AML-193 (cell line): Measurements from ENCODE around the gene RNF123.

ENCODE experiments used
- DNase-seq, 2 experiments: peaks; one replicate each; lab custom pipeline; 2025; lab: John Stamatoyannopoulos, UW

RNF123 gene

DNA sequence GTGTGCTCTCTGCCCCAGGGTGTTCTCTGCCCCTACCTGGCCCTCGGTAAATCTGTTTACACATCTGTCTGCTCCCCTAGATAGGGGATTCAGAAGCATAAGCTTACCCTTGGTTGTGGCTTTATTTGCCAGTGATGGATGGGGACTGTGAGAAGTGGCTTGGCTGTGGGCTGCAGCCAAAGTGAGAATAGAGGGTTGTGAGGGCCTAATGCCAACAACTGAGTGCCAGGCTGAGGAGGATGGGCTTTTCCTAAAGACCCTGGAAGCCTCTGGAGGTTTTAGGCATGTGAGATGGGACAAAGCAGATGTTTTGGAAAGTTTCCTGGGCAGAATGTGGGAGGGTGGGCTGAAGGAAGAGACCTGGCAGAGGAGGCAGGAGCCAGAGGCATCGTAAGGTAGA is 30.6 kb upstream of the RNF123 start:
- DNase-seq: no peak

DNA sequence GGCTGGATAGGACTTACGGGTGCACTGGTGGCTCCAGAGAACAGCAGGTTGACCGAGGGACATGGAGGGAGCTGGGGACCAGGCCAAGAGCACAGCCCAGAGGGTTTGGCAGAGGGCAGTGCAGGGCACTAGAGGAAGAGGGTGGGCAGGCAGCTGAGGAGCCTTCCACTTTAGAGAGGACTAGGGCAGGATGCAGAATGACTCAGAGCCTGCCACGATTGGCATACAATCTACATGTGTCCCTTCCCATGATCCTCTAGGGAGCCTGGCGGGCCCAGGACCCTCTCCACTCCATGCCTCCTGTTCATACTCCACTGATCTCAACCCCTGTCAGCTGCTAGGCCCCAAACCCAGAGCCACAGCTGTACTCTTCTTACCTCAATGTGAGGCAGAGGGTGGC is 29.6 kb upstream of the RNF123 start:
- DNase-seq: no peak

DNA sequence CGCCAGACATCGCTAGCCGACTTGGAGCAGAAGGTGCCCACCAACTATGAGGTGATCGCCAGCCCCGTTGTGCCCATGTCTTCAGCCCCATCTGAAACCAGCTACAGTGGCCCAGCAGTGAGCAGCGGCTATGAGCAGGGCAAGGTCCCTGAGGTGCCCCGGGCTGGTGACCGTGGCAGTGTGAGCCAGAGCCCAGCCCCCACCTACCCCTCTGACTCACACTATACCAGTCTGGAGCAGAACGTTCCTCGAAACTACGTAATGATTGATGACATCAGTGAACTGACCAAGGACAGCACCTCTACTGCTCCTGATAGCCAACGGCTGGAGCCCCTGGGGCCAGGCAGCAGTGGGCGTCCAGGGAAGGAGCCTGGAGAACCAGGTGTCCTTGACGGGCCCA is 28.1 kb upstream of the RNF123 start:
- DNase-seq: no peak

DNA sequence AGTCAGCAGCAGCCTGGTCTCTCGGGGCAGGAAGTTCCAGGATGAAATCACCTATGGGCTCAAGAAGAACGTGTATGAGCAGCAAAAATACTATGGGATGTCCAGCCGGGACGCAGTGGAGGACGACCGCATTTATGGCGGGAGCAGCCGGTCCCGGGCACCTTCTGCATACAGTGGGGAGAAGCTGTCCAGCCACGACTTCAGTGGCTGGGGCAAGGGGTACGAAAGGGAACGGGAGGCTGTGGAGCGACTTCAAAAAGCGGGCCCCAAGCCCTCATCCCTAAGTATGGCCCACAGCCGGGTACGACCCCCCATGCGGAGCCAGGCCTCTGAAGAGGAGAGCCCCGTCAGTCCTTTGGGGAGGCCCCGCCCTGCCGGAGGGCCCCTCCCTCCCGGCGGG is 27.3 kb upstream of the RNF123 start:
- no peak for DNase-seq

DNA sequence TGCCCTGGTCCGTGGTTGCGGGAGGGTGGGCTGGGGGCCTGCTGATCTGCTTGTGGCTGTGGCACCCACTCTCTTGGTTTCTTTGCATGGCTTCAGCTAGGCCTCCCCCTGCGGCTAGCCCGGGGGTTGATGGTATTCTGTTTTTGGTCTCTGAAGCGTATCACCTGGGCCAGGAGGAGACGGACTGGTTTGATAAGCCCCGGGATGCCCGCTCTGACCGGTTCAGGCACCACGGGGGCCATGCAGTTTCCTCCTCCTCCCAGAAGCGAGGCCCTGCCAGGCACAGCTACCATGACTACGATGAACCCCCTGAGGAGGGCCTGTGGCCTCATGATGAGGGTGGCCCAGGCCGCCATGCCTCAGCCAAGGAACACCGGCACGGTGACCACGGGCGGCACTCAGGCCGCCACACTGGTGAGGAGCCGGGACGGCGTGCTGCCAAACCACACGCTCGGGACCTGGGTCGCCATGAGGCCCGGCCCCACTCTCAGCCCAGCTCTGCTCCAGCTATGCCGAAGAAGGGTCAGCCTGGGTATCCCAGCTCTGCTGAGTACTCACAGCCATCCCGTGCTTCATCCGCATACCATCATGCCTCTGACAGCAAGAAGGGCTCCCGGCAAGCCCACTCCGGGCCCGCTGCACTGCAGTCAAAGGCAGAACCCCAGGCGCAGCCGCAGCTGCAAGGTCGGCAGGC is 26.5 kb upstream of the RNF123 start:
- no peak for DNase-seq

DNA sequence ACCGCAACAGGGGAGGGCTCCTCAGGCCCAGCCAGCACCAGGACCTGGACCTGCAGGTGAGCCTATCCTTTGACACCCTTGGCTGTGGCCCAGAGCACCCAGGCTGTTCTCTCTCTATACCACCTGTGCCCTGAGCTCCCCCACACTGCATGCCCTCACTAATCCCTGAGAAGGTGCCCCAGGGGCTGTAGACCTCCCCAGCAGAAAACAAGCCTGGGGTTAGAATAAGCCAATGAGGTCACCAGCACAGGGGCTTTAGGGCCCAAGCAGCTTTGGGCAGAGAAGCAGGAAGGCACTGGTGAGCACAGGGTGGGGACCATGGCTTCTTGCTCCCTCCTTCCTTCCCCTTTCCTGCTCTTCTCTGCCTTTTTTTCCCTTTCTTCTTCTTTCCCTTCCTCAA is 25.5 kb upstream of the RNF123 start:
- no peak for DNase-seq

DNA sequence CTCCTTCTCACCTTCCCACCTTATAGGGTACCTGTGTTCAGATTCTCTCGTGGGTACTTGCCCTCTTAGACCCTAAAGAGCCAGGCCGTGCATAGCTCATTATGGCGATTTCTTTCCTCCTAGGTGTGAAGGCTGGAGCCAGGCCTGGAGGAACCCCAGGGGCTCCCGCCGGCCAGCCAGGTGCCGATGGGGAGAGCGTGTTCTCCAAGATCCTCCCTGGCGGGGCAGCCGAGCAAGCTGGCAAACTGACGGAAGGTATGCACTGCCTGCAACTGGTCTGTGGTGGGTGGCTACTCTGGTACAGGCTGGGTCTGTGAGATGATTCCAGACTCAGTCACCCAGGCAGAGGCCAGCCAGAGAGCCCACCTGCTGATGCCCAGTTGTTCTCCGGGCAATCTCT is 25.1 kb upstream of the RNF123 start:
- DNase-seq: no peak

DNA sequence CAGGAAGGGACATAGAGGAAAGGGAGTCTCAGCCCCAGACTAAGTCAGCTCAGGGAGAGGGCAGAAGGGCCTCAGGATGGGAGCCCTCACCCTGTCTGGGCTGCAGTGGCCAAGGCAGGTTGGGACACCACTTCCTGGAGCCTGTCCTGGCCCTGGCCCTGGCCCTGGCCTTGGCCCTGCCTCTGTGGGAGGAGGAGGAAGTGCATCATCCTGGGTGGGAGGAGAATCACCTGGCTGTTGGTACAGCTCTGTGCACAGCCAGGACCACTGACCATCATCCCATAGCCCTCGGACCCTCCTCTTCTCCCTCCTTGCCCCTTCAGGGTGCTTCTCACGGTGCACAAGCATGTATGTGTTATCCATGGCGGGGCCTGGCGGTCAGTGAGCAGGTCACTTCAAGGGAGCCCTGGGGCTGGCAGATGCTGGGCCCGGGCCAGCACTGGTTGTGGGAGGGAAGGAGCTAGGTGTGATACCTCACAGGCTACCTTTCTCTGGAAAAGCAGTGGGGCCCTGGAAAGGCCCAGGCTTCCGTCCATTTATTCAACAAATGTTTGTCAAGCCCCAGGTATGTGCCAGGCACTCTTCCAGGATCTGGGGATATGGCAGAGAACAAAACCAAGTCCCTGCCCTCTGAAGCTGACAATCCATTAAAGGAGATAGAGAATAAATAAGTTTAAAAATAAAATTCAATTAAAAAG is 23.4 kb upstream of the RNF123 start:
- no peak for DNase-seq

DNA sequence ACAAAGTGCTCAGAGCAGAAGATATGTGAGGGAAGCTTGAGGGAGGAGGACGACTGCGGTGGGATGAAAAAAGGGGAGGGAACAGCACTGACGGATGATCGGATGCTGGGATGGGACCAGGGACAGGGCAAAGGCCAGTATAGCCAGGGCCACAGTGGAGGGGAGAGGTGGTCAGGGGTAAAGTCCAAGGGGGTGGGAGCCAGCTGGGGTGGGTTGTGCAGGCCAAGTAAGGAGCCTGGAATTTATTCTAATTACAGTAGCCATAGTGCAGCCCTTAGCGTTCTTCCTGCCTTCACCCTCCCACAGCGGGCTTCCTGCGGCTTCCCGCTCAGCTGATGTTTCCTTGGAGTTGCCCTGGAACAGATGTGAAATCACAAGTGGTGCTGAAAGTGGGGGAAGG is 22.8 kb upstream of the RNF123 start:
- DNase-seq: no peak

DNA sequence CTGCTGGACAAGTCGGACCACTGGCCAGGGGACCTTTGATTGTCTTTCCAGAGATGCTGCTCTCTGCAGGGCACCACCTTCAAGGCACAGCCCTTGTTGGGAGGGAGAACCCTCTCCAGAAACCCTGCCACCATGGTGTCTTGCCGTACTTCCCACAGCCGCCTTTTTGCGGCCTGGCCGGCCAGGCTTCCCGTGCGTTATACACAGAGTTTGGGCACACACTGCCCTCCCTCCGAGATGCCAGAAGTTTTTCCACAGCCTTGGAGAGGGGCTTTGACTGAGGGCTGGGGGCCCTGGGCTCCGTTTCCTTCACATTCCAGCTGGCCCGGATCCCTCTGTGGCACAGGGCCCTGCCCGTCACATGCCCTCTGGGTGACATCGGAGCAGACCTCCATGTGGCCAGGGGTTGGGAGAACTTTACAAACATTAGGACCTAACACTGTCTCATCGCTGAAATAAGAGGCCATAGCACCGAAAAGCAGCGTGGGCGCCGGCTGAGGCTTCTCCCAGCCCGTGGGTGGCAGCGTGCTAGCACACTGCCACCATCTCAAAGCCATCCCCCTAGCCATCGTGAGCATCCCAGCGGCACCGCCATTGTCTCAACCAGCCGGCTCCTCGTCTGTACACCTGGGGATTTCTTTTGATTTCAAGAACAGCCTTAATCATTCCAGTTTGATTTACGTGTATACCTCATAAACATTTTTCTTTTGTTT is 21.5 kb upstream of the RNF123 start:
- no peak for DNase-seq

DNA sequence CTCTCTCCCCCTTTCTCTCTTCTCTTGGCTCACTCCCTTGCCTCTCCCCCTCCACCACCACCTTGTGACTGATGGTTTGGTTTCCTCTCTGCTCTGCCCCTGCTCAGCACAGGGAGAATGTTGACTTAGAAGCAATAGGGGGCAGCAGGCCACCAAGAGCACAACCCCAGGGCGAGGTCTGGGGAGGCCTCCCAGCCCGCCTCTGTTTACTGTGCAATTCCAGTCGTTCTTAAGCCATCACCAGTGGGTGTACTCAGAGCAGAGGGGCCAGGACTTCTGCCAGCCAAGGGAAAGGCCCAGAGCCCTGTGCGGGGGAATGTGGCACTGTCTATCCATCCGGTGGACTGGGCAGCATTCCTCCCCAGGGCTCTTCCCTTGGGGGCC is 21.0 kb upstream of the RNF123 start:
- no peak for DNase-seq

DNA sequence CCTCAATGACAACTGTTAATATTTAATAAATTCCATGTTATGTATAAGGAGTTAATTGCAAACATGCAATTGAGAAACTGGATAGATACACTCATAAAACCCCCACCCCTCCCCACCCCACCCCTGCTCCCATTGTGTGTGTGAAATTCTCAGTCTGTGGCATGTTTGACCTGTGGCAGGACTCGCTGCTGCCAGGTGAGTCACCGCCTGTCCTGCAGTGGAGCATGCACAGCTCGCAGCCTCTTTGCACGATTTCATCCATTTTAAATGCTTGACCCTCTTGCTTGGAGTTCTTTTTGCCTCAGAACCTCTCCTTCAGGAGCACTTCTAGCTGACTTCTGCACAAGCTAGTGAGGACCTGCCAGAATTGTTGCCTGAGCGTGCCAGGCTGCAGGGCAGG is 20.5 kb upstream of the RNF123 start:
- DNase-seq: no peak

DNA sequence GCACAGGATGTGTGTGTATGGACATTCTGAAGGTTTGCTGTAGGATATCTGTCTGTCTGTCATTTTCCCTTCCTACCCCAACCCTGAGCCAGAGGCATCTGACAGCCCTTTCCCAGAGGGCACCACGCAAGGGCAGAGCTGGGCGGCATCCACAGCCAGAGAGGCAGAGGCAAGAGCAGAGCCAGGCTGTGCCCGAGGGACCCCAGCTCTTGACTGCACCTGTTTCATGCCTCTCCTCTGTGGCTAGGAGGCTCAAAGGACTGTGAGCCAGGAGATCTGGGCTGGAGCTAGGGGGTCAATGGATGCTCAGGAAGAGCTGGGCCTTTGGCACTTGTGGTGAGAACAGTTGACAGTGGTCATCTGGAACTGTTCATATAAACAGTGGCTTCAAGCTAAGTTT is 20.0 kb upstream of the RNF123 start:
- no peak for DNase-seq

DNA sequence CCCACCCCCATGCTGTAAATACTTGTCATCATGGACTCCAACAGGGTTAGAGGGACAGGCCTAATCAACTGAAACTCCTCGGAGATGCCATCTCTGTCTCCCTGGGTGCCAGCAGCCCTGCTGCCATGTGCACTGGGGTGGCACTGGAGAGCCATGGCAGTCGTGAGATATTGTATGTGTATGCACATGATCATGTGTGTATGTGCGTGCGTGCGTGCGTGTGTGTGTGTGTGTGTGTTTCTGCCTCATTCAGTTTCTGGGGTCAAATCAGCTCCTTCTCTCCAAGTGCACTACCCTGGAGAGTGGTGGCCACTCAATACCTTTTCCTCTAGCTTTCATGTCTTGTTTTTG is 18.4 kb upstream of the RNF123 start:
- no peak for DNase-seq

DNA sequence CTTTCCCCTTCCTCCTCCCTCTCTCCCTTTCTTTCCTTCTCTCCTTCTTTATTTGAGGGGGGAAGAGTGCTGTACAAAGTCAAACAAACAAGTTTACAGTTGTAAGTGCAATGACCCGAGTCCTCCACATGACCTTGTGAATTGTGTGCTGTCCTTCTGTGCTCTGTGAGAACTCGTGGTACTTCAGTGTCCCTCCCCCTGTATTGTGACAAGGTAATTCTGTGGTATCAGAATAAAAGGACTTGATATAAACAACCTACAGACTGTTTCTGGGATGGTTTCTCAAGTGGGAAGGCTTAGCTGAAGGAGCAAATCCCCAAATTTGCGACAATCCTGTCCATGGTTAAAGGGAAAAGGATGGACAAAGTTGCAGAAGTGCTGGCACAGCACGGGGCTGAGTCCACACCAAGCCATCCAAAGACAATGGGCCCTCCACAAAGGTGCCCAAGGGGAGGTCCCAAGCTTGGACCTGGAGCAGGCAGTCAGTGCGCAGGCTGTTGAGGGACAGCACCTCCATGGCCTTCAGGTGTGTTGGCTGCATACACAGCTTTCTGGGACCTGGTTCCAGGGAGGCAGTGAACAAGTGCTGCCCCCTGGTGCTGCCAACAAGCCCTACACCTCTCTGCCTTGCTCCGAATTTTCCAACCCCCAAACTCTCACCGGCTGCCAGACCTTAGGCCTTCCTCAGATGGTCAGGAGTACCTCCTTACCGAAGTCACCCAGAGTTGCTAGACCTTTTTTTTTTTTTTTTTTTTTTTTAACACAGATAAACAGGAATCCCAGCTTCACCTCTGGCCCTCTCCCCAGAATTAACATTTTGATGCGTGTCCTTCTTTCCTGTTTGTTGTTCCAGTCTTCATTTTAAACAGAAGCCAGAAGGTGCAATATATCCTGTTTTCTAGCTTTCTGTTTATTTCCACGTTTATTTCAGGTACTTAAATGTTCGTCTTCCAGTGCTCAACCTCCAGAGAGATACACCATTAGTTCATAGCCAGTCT is 17.8 kb upstream of the RNF123 start:
- DNase-seq: no peak

DNA sequence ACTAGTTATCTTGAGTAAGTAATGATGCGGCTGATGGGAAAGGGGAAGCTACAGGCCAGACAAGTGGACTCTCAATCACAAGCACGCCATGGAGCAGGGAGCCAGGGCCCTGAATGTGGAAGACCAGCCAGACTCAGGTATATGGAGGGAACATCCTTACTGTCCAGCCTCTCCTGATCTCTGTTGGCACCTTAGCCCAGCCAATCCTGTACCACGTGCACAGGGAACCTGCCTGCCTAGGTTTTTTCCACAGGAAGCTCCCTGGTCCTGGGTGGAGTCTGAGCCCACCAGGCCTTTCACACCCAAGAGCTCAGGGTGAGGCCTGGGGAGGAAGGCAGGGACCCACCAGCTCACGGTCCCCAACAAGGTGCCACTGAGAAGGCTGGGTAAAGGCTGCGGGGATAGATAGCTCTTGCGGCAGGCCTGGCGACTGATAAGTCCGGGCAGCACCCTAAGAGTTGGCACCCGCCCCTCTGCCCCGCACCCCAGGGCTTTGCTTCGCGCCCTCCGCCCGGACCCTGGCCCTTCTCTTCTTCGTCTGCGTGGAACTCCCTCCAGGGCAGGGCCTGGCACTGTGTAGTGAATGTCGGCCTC is 16.1 kb upstream of the RNF123 start:
- no peak for DNase-seq

DNA sequence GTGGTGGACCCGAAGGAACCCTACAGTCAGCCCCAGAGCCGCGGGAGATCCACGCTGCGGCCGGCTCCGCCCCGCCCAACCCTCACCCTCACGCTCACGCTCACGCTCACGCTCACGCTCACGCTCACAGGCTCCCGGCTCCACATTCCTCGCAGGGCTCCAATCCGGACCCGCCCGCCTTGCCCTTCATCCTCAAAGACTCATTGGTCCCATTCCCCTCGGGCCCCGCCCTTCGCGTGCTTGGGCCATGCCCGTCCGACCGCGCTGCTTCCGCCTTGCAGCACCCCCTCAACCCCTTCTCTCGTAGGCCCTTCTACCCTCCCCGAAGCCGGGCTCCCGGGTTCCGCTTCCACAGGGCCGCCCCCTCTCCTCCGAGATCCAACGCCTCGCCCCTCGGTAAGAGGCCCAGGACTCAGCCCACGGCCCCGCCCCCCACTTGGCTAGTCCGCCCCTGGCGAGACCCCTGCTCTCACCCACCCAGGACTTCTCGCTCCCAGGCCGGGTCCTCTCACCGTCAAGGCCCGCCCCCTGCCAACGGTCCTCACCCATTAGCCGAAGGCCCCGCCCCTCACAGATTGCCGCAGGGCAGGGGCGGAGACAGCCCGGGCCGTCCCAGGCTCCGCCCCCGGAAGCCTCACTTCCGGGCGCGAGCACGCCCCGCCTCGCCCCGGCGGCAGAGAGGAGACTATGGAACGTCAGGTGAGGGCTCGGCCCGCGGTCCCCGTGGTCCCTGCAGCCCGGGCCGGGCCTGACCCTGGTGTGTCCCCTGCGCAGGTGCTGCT is 15.5 kb upstream of the RNF123 start, which contains the start of gene APEH:
APEH (plus strand) TSS at position 637 of the 782 bp plus-strand sequence; CDS start at position 688, 51 bp downstream.
- DNase-seq: no peak

DNA sequence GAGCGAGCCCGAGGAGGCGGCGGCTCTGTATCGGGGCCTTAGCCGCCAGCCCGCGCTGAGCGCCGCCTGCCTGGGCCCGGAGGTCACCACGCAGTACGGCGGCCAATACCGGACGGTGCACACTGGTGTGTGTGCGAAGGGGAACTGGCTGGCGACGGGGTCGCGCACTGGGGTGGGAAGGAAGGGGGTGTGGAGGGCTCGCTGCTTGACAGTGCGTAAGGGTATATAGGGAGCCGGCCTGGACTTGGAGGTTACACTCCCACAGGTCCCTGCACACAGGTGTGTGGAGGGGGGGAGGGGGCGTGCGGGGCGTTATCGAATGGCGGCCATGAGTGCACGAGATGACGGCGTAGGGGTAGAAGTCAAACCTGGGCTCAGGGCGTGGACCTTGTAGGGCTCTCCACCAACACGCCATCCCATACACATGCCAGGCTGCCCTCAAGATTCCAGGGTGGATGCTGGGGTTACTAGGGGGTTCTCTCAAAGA is 14.8 kb upstream of the RNF123 start:
- no peak for DNase-seq

DNA sequence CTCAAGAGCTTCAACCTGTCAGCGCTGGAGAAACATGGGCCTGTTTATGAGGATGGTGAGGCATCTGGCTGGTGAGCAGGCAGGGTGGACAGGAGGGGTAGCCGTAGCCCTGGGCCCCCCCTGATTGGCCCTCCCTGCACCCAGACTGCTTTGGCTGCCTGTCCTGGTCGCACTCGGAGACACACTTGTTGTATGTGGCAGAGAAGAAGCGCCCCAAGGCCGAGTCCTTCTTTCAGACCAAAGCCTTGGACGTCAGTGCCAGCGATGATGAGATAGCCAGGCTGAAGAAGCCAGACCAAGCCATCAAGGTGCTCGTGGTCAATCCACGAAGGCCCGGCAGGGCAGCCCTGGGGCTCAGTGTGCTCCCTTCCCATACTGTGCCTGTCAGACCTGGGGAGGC is 13.4 kb upstream of the RNF123 start:
- no peak for DNase-seq

DNA sequence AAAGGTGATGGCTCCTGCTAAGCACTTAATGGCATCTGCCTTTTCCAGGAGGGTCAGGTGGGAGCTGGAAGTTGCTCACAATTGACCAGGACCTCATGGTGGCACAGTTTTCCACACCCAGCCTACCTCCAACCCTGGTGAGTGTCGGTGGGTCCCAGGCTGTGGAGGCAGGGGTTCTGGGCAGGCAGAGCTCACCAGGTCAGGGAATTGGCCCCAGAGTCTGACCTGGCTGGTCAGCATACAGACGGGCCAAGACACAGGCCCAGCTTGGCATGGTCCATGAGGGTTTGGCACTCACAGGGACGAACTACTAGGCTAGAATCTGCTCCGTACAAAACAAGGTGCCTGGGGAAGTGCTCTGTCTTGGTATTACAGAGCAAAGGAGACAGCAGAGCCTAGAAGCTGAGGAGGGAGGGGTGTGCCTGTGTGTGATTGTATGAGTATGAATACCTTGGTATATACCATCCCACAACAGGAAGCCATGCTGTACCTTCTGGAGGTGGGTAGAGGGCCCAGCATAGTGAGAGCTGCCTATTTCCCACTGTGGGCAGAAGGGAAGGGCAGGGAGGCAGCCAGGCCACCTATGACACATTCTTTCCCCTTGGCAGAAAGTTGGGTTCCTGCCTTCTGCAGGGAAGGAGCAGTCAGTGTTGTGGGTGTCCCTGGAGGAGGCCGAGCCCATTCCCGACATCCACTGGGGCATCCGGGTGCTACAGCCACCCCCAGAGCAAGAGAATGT is 8.7 kb upstream of the RNF123 start:
- no peak for DNase-seq
